Osteocyte (in vitro differentiated cells): Measurements from ENCODE around the gene TRPC3. TPM values are rescaled to one million over a fixed set of nuclear protein-coding genes. Genes with fewer than 3 reads are reported as not detected.

Experiments used
- DNase-seq: peaks from one replicate; pipeline ENCODE4 v3.0.0; 2021; ENCODE audit warnings: mixed read lengths; ENCODE audit not compliant: unreplicated experiment; ENCODE audit errors: extremely low spot score
- H3K27ac Mint-ChIP-seq: one replicate; pipeline ENCODE4 v1.8.0; 2021; ENCODE audit warnings: mild to moderate bottlenecking, mixed read lengths; ENCODE audit not compliant: unreplicated experiment
- H3K27me3 Mint-ChIP-seq: one replicate; pipeline ENCODE4 v1.8.0; 2021; ENCODE audit warnings: mixed read lengths; ENCODE audit not compliant: unreplicated experiment
- H3K36me3 Mint-ChIP-seq: one replicate; pipeline ENCODE4 v1.8.0; 2021; ENCODE audit warnings: mixed read lengths; ENCODE audit not compliant: unreplicated experiment
- H3K4me1 Mint-ChIP-seq: one replicate; pipeline ENCODE4 v1.8.0; 2021; ENCODE audit warnings: mixed read lengths; ENCODE audit not compliant: unreplicated experiment
- H3K4me3 Mint-ChIP-seq: one replicate; pipeline ENCODE4 v1.8.0; 2021; ENCODE audit warnings: mild to moderate bottlenecking, moderate library complexity, mixed read lengths; ENCODE audit not compliant: unreplicated experiment
- H3K9me3 Mint-ChIP-seq: one replicate; pipeline ENCODE4 v1.8.0; 2021; ENCODE audit warnings: mixed read lengths; ENCODE audit not compliant: unreplicated experiment
- total RNA-seq: library from RNA; stranded (reverse); gene quantifications from 2 replicates; pipeline ENCODE4 v1.2.1, GENCODE V29; 2021
- TF ChIP-seq, protein P1 (sequence below): fragments of 200-600 bp; sonication (generic); IDR thresholded peaks from 2 replicates; pipeline ENCODE4 v1.5.0; 2021; ENCODE audit warnings: antibody characterized with exemption, mild to moderate bottlenecking, moderate library complexity

TRPC3 gene
- total RNA-seq, 1 donor from 2014 or later, result 0.67 TPM

DNA sequence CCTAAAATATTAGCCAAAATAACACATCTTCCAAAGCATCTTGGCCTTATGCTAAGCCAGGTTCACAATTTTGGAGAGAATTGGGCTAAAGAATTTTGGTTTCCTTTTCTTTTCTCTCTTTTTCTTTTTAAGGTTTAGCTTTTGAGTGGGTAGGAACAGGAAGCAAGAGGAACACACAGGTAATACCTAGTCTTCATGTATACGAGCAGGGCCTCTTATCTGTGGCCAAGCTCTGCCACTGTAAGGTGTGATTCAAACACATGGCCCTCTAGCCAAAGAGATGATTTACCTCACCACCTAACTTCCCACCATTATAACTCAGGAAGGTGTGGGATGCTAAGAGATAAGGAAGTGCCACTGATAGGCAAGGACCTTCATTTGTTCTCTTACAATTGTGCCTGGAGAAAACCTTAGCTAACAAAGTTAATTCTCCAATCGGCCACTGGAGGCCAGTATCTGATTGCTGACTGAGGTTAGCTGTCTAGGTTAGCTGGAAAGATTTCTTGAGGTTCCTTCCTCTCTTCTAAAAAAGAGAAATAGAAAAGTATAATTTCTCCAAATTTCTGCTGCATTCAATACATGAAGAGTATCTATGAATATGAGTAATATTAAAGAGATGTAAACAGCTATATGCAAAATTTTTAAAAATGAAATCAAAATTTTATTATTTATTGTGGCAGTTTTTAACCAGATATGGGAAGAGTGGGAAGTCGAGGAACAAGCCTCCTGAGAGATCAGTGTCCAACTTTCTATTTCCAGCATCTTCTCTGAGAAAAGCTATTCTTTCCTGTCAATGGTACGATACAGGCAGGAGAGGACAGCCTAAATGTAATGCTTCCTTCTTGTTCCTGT, 51.5 kb downstream of the TRPC3 start:
- H3K9me3 Mint-ChIP-seq, result peaks cover 4% of the 10 kb centered on the region
- H3K36me3 Mint-ChIP-seq, result peaks cover 3% of the 10 kb centered on the region
- H3K4me3 Mint-ChIP-seq, result no peak overlapping the region
- H3K4me1 Mint-ChIP-seq, result no peaks in the 10 kb centered on the region
- DNase-seq, result no peak
- H3K27me3 Mint-ChIP-seq, result peaks cover 50% of the 10 kb centered on the region
- H3K27ac Mint-ChIP-seq, result no peak overlapping the region
- TF ChIP-seq, protein P1, sequence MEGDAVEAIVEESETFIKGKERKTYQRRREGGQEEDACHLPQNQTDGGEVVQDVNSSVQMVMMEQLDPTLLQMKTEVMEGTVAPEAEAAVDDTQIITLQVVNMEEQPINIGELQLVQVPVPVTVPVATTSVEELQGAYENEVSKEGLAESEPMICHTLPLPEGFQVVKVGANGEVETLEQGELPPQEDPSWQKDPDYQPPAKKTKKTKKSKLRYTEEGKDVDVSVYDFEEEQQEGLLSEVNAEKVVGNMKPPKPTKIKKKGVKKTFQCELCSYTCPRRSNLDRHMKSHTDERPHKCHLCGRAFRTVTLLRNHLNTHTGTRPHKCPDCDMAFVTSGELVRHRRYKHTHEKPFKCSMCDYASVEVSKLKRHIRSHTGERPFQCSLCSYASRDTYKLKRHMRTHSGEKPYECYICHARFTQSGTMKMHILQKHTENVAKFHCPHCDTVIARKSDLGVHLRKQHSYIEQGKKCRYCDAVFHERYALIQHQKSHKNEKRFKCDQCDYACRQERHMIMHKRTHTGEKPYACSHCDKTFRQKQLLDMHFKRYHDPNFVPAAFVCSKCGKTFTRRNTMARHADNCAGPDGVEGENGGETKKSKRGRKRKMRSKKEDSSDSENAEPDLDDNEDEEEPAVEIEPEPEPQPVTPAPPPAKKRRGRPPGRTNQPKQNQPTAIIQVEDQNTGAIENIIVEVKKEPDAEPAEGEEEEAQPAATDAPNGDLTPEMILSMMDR, result peak; percentile 83

DNA sequence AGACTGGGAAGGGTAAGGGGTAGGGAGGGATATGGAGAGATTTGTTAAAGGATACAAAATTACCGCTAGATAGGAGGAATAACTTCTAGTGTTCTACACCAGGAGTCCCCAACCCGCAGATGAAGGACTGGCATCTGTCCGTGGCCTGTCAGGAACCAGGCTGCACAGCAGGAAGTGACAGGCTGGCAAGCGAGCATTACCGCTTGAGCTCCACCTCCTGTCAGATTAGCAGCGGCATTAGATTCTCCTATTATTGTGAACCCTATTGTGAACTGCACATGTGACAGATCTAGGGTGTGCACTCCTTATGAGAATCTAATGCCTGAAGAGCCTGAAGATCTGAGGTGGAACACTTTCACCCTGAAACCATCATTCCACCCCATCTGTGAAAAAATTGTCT, 53.7 kb downstream of the TRPC3 start:
- no peaks in the 10 kb centered on the region for H3K4me1 Mint-ChIP-seq
- TF ChIP-seq, protein P1, result no peak
- peaks cover 4% of the 10 kb centered on the region for H3K9me3 Mint-ChIP-seq
- no peak overlapping the region for H3K27ac Mint-ChIP-seq
- H3K4me3 Mint-ChIP-seq, result no peak overlapping the region
- H3K27me3 Mint-ChIP-seq, result peaks cover 48% of the 10 kb centered on the region
- DNase-seq, result no peak
- H3K36me3 Mint-ChIP-seq, result peaks cover 3% of the 10 kb centered on the region

DNA sequence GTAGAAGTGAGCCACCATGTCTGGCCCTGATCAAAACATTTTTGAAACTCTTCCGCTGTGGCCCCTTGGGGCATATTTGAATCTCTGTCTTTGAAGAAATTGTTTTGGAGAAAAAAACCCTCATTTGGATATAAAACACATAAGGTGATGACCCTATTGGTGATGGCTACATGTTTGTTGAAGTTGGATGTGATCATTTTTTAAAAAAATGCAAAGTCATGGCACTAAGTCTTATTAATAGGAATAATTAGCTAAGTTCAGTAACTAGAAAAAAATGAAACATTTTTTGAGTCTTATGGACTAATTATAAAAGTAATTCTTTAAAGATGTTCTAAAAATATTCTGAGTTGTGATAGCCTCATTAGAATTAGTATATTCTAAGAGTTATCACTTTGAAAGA, 63.7 kb downstream of the TRPC3 start:
- Mint-ChIP-seq H3K27ac (no peak overlapping the region), H3K4me3 (no peak overlapping the region), H3K4me1 (no peaks in the 10 kb centered on the region), H3K36me3 (no peaks in the 10 kb centered on the region), H3K27me3 (peaks cover 58% of the 10 kb centered on the region), H3K9me3 (no peaks in the 10 kb centered on the region)
- TF ChIP-seq, protein P1, result no peak
- DNase-seq, result no peak

DNA sequence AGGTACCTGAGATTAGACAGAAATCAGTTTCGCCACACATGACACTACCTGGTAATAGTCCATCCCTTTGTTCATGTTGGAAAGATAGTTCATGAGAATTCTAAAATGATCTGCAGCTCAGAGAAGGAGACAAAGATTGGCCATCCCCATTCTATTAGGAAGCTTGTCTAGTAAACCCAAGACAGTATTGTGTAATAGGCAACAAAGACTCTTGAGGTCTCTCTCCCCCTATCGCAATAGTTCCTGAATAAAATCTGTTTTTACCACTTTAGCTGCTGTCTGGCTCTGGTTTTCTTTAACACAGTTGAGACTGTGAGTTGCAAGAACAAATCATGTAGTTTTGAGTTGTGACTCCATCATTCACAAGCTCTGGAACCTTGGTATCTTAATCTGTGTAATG, 66.7 kb downstream of the TRPC3 start:
- peaks cover 63% of the 10 kb centered on the region for H3K27me3 Mint-ChIP-seq
- H3K36me3 Mint-ChIP-seq, result no peaks in the 10 kb centered on the region
- TF ChIP-seq, protein P1, result no peak
- no peak overlapping the region for H3K4me3 Mint-ChIP-seq
- H3K9me3 Mint-ChIP-seq, result no peaks in the 10 kb centered on the region
- no peak overlapping the region for H3K27ac Mint-ChIP-seq
- DNase-seq, result no peak
- H3K4me1 Mint-ChIP-seq, result no peaks in the 10 kb centered on the region

DNA sequence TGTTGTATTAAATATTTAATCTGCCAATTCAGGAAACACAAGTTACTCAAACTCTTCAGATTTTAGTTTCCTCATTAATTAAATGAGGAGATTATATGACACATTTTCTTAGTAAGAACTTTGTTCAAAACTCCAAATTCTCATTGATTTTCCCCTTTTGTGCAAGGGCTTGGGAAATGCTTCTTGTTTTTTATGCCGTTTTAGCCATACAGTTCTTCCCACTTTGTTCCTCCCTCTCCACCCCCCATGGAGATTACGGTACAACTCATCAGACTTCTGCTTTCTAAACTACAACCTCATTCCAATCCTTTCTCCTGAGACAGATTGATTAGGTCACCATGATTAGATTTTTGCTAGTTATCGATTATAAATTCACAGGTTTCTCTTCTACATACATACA, 70.7 kb downstream of the TRPC3 start:
- Mint-ChIP-seq H3K27ac (no peak overlapping the region), H3K4me1 (no peaks in the 10 kb centered on the region), H3K36me3 (no peaks in the 10 kb centered on the region), H3K27me3 (peaks cover 60% of the 10 kb centered on the region), H3K9me3 (no peaks in the 10 kb centered on the region), H3K4me3 (no peak overlapping the region)
- no peak for DNase-seq
- TF ChIP-seq, protein P1, result no peak
